Cardiac septum (tissue), 1 donor: Measurements from ENCODE around the gene GRK5. TPM values are rescaled to one million over a fixed set of nuclear protein-coding genes. Genes with fewer than 3 reads are reported as not detected.
"Not testable (repeated sequence)": the region's sequence is repeated elsewhere in the genome, so short reads cannot be mapped to it uniquely, and the experiment has no call there.

Experiments
- DNase-seq: peaks from one replicate; pipeline ENCODE4 v3.0.0-alpha.2; 2020; ENCODE audit warnings: low spot score
- intact Hi-C: fragments of 100-400 bp; cut with DNase I; formaldehyde crosslinking; loops from one replicate; pipeline ENCODE4 v1.14.0; 2022
- total RNA-seq: library from RNA; stranded (reverse); fragmentation: NEBNext Ultra II Directional; extraction: Animal tissue kit (Norgen Biotek cat#: 25700); gene quantifications from one replicate; pipeline ENCODE4 v1.2.1, GENCODE V29; 2021
- donor health status: DM: no; HTN: no; CAD: no.

Gene GRK5
- total RNA-seq, 1 donor from 2014 or later, result 17.6 TPM

DNA sequence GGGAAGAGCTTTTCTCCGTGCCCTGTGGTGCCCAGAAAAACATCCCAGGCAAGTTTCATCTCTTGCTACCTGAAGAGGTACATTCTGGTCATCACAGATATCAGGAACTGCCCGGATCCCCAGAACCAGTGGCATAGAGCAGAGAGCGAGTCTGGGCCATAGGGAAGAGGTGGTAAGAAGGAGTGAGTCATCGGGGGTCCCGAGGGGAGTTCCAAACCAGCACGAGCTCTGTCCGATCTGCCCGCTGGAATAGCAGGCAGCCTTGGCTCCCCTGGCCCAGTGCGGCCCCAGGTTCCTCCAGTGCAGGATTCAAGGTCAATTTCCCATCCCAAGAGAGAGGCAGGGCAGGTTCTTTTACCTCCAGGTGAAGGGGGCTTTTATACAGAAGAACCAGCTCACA is 210.5 kb downstream of the GRK5 start:
- no peak for DNase-seq
- intact Hi-C loops, result loop anchor here (1.0 kb wide), 1 partner anchor 212 kb away; no protein-coding TSS in a partner anchor

DNA sequence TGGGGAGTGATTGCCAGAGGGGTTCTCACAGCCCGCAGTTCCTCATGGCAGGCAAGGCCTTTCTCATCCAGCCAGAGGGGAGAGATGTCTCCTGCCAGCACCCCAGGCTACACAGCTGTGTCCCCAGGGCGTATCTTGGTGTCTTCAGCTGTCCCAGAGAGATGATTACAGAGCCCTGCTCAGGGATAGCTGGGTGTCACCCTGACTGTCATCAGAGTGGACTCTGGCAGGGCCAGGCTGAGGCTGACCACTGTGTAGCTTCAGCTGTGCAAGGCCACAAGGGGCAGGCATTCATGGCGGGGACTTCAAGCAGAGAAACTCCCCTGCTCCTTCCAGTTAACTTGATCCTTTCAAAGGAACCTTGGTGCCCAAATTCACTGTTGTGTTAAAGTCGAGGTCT is 211.0 kb downstream of the GRK5 start:
- no peak for DNase-seq
- intact Hi-C loops, result no loop called here

DNA sequence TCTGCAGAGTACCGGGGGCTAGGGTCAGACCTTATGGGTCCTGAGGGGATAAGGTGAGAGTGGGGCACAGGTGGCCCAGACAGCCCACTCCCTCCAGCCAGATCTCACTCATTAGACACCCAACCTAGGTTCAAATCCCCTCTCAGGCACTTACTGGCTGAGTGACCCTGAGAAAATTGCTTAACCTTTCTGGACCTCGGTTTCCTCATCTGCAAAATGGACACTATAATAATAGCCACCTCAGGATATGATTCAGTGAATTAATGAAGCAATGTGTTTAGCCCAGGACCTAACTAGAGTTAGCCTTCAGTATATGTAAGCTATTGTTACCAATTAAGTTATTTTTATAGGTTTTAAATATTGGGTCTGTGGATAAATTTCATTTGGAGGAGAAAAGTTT is 212.6 kb downstream of the GRK5 start:
- DNase-seq, result no peak
- intact Hi-C loops, result no loop called here

DNA sequence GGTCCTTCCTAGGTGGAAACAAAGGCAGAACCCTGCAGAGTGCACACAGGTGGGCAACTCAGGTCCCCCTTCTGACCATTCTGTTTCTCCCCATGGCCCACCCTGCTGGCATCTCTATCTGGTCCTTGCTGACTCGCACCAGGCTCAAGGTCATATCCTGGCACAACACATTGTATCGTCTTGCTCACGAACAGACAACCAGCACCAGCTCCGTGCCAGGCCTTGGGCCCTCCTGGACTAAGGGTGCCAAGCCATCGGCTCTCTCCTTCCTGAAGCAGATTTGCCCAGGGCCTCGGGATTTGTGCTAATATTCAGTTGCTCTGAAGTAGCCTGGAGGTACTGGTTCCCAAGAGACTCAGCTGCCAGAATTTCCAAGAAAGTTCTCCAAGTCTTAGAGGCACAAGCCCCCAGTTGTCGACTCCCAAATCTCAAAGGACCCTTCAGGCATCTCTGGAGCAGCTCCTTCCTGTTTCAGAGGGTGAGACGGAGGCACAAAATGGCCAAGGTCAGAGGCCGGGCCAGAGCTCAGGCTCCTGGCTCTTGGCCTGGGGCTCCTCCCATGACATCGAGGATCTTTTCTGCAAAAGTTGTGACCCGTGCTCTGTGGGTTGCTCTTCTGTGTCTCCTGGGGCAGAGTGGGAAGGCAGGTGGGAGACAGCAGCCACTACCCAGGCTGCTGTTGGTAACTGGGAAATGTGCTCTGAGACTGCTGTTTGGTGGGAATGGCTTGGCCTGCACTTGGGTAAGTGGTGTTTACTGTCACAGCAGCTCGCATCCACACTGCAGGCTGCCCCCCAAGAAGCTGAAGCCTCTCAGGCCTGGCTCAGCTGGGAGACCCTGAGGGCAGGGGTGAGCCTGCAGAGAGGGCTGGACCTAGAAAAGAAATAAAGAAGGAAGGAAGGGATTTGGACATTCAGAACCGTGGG is 213.8 kb downstream of the GRK5 start:
- no peak for DNase-seq
- intact Hi-C loops, result no loop called here

DNA sequence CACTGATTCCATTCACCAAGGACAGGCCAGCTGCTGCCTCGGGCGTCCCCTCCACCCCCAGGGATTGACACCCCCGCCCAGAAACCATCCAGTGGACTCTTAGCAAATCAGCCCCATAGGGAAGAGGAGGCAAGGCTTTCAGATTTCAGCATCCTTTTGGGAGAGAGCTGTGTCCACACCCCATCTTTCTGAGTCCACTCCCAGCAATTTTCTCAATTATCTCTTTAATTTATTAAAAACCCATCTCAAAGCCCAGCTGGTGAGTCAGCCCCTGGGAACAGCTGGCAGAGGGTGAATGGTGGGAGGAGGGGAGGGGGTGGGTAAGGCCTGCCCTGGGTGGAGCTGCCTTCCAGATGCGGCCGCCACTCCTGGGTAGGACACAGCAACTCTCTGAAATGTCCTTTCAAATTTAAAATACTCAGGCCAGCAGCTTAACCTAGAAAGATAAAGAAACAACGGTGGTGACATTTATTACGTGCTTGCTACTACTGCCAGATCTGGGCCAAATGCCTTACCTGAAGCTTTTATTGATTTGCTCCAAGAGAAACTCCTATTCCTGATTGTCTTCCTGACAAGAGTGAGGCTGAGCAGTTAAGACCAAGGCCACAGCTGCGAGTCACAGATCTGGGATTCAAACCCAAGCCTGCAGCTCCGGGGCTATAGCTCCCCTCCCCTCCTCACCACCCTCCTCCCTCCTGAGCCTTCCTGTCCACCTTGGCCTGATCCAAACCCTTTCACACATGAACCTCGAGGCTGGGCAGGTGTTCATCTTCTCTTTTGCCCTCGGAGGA is 214.7 kb downstream of the GRK5 start:
- no peak for DNase-seq
- intact Hi-C loops, result no loop called here

DNA sequence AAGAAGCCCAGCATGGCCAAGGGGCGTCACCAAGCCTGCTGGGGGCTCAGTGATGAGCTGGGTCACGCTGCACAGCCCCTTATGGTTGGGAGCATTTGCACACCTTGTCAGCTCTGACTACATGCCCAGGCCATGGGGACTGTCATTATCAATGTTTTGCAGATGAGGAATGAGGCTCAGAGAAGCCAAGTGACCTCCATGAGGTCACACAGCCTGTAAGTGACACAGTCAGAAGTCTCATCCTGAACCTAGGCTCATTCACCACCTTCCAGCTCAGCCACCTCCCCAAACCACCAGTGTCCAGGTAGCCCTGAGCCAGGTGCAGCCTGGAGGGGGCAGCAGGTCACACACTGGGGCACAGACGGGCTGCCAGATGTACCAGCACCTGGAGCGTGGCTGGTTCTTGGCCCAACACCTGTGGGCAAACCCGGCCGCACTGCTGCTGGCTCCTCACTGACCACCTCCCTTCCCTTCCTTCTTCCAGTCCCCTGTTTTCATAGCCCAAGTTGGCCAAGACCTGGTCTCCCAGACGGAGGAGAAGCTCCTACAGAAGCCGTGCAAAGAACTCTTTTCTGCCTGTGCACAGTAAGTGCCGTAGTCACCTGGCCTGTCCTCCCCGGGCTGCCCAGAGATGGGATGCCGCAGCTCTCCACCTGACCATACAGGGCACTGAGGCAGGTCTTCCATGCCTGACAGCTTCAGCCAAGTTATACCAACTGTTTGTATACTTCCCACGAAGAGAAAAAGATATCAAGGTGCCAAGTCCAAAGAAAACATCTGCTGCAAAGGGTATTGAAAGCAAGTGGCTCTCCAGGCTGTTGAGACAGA is 215.5 kb downstream of the GRK5 start:
- intact Hi-C loops, result no loop called here
- DNase-seq, result no peak

DNA sequence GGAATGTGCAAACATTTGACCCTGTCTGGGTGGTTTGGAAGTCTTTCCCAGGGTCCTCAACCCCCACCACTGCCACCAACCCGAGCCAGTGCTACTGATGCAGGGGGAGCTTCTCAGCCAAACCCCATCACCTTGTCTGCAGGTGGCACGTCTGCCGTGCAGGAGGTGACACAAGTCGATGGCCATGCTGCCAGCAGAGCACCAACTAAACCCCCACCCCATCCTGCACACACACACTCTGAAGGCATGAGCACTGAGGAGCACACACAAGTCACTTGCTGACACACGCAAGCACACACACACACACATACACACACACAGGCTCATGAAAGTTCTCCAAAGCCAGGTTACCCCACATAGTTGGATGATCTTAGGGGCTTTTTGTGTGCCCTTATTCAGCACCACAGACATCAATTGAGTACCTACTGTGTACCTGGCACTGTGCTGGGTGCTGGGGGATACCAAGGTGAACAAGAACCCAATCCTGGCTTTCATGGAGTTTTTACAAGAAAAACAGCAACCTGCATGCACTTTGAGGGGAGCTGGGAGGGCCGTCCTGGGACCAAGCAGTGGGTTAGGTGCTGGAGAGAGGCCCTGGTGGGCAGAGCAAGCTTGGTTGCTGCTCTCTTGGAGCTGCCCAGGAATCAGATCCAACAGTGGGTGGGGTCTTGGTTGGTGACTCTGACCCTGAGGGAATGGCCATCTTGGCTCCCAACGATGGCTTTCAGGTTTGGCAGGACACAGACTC is 216.3 kb downstream of the GRK5 start:
- DNase-seq, result no peak
- intact Hi-C loops, result no loop called here

DNA sequence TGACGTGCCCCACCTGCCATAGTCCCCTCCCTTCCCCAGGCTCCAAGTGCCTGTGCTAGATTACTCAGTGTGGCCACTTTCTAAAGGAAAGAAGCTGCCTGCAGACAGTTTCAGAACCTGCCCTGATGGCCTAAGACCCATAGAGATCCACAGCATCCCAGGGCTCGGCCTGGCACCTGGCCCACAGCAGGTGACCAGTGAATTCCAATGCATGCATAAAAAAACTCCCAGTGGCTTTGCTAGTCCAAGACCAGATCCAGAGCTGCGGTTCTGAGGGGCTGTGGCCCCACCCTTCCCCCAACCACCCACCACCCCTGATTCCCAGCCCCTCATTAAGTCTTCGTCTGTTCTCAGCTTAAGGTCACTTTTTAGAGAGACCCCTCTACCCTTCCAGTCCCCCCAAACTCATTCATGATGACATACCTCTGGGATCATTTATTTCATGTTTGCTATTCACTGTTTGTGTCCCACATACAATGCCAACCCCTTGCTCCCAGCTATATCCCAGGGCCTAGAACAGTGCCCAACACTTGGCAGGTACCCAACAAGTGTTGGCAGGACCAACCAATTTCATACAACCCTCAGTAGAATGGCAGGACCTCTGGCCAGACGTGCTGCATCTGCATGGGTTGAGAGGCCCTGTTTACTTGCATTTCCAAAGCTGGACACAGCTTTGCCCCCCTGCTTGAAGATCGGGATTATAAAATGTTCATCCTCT is 217.0 kb downstream of the GRK5 start:
- intact Hi-C loops, result no loop called here
- no peak for DNase-seq

DNA sequence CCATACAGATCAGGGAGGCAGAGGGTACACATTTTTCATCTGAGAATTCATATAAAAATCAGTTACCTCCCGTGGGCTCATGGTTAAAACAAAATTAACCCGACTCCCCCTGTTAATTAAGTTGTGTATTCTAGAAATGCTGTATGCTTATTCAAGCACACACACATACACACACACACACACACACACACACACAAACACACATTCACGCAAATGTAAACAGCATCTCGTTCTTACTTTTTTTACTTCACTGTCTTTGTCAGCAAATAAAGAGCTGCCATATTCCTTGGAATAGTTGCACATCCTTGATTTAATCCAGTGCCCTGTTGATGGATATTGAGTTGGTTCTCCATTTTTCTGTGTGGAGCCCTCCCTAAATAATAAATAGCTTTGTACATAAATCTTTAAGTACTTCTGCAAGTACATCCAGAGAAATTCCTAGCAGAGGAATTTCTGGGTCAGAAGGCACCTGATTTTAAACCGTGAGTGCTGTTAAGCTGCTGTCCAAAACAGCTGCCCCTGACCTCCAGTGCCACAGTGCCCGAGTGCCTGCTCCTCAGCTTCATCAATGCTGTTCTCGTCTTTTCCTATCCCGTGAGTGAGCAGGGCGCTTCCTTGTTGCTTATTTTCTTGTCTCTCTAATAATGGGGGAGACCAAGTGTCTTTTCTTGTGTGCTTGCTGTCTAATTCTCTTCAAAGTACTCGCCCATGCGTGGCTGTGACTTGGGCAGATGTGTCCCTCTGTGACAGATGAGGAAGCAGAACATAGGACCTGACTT is 217.9 kb downstream of the GRK5 start:
- intact Hi-C loops, result no loop called here

DNA sequence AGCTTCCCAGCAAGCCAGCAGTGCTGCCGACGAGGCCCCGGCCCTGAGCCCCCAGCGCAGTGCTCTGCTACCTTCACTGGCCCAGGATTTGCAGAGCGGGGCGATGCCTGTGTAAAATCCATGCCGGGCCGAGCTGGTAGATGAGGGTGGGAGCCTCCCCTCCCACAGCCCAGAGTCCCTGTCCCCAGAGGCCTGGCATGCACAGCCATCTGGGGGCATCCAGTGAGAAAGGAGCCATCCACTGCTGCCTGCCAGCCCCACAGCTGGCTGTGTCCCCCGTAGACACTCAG is 218.5 kb downstream of the GRK5 start:
- no peak for DNase-seq
- intact Hi-C loops, result no loop called here

More for the DNA sequence above, 217.9 kb downstream of the GRK5 start:
- DNase-seq, result no peak

DNA sequence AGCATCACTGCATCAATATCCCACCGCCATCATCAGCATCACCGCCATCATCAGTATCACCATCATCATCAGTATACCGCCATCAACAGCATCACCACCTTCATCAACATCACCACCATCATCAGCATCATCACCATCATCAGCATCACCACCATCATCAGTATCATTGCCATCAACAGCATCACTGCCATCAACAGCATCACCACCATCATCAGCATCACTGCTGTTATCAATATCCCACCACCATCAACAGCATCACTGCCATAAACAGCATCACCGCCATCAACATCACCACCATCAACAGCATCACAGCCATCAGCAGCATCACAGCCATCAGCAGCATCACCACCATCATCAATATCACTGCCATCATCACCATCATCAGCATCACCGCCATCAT is 219.3 kb downstream of the GRK5 start:
- no peak for DNase-seq
- intact Hi-C loops, result no loop called here

DNA sequence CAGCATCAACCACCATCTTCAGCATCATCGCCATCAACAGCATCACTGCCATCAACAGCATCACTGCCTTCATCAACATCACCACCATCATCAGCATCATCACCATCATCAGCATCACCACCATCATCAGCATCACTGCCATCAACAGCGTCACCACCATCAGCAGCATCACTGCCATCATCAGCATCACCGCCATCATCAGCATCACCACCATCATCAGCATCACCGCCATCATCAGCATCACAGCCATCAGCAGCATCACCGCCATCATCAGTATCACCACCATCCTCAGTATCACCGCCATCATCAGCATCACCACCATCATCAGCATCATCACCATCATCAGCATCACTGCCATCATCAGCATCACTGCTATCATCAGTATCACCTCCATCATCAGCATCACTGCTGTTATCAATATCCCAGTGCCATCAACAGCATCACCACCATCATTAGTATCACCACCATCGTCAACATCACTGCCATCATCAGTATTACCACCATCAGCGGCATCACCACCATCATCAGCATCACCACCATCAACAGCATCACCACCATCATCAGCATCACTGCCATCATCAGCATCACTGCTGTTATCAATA is 220.0 kb downstream of the GRK5 start:
- intact Hi-C loops, result no loop called here
- no peak for DNase-seq

DNA sequence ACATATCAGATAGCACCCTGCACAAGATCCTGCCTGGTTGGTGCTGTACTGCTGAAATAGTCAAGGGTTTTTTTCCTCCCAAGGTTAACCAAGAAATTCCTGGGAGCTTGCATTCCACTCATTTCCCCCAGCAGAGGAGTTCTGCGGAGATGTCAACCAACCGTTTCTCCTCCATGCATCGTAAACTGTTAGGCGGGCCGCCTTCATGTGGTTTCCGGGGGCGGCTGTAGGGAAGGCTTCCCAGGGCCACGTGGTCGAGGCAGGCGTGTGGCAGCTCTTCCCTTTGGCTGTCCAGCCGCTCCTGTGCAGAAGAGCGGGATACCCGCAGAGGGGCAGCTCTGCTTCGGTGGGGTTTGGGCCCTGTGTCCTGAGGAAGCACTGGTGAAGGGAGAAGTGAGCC is 221.4 kb downstream of the GRK5 start:
- no peak for DNase-seq
- intact Hi-C loops, result no loop called here

DNA sequence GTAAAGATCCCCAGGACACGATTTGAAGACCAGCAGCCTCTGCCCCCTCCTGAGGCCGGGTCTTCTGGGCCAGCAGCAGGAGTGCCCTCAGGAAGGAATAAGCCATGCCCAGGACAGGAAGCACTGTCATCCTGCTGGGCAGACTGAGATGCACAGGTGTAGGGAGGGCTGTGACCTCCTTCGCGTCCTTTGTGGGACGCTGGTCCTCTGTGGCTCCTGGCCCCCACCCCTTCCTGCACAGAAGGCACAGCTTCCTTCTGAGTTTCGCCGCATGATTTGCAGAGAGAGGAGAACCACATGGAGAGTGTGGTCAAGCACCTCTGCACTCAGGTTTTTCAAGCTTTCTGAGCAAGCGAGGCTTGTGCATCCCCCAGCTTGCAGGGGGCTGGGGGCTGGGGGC is 222.4 kb downstream of the GRK5 start:
- DNase-seq, result no peak
- intact Hi-C loops, result no loop called here

DNA sequence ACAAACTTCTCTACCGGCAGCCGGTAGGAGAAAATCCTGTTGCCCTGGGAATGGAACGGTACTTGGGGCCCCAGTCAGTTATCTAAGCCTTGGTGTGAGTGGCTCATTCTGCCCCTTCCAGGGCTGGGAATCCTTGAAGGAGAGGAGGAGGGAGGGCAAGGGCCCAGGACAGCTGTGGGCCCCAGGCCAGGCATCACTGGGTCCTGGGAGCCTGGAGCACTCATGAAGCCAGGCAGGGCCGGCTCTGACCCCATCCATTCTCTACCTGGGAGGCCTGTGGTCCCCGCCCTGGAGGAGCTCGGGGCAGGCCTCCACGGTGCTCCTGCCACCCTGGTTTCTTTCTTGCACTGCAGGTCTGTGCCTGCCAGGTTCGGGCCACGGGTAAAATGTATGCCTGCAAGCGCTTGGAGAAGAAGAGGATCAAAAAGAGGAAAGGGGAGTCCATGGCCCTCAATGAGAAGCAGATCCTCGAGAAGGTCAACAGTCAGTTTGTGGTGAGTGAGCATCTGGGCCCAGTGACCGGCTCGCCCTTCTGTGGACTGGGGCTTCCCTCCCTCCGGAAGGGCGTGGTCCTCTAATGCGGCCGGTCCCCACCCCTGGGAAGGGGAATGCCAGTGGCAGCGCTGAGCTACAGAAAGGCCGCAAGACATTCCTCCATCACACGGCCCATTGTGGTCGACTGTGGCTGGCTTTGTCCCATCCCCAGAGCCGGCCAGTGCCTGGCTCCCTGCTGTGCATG is 223.8 kb downstream of the GRK5 start:
- DNase-seq, result no peak
- intact Hi-C loops, result no loop called here

DNA sequence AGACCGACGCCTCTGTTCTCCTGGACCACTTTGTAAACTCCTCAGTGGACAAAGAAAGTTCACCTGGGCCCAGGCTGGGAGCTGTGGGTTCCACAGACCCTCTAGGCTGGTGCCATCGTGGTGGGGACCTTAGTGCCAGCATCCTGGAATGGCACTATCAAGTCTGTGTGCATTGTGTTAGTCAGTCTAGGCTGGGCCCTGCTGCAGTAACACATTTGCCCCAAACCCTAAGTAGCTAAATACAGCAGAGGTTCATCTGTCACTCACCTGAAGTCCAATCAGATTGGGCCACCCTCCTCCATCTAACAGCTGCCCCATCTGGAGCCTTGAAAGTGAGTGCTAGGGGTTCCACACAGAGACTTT is 224.4 kb downstream of the GRK5 start:
- intact Hi-C loops, result no loop called here
- no peak for DNase-seq

DNA sequence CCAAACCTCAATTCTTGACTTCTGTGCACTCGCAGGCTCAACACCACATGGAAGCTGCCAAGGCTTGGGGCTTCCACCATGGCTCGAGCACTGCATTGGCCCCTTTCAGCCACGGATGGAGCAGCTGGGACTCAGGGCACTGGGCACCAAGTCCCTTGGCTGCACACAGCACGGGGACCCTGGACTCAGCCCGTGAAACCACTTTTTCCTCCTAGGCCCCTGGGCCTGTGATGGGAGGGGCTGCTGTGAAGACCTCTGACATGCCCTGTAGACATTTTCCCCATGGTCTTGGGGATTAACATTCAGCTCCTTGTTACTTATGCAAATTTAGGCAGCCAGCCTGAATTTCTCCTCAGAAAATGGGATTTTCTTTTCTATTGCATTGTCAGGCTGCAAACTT is 227.6 kb downstream of the GRK5 start:
- DNase-seq, intact Hi-C loops: not testable (repeated sequence)
